ENCODE results near the gene DNAI1. TPM values are rescaled to one million over a fixed set of nuclear protein-coding genes. Genes with fewer than 3 reads are reported as not detected.

The DNAI1 gene
- total RNA-seq, 4 donors from 2014 or later = 0.49 TPM; not detected in 3

- no peak for ATAC-seq
- peak in 1 of 2 donors; percentile 6 for DNase-seq
- Histone ChIP-seq H3K27me3 (no peaks in the 10 kb centered on the region), H3K4me1 (peaks cover 16 to 17% of the 10 kb centered on the region in 2 donors), H3K36me3 (peaks cover 0 to 6% of the 10 kb centered on the region in 2 donors), H3K9me3 (no peaks in the 10 kb centered on the region), H3K27ac (no peak overlapping the region), H3K4me3 (no peak overlapping the region)
- in situ Hi-C loops (cut with MboI; ENCODE audit: low sequenced_read_pairs in 4 of 4) = loop anchor here in 2 of 4 donors (5.0 kb wide), 2 partner anchors 44 to 49 kb away; no protein-coding TSS in a partner anchor
- intact Hi-C loops (cut with DNase I; ENCODE audit: low total_unique reads) = no loop called here
- TF ChIP-seq CTCF (IDR thresholded peaks at IDR 0.05 in 4 of 5, conservative IDR thresholded peaks at IDR 0.05 in 1 of 5) (no peak), POLR2A (IDR thresholded peaks at IDR 0.05) (no peak)
These were observed 94.4 kb downstream of the DNAI1 start for GRCh38 chr9:34552986-34553385.

DNA sequence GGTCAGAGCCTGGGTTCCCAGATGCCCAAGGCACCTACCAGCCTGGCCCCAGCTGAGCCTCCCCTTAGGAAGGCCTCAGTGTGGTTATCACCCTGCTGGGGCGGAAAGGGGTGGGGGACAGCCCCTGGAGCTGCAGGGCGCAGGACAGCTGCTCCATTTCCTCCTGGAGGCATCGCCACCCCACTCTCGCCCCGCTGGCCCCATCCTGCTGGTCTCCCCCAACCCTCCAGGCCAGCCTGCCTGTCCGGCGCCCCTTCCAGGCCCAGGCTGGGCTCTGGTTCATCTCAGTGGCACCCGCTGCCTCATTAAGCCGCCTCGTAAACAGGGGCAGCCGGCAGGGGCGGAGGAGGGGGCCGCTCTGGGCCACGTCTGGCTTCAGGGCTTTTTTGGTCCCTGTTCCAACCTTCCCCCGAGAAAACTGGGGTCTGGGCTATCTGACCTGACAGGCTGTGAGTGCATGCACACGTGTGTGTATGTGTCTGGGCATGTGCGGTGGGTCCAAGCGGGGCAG lies 95.0 kb downstream of the DNAI1 start:
- TF ChIP-seq CTCF (IDR thresholded peaks at IDR 0.05 in 4 of 5, conservative IDR thresholded peaks at IDR 0.05 in 1 of 5) = no peak
- no peak for TF ChIP-seq POLR2A (IDR thresholded peaks at IDR 0.05)
- Histone ChIP-seq H3K4me3 (no peak overlapping the region), H3K27me3 (no peaks in the 10 kb centered on the region), H3K9me3 (no peaks in the 10 kb centered on the region), H3K4me1 (peaks cover 22 to 23% of the 10 kb centered on the region in 2 donors), H3K27ac (peak overlapping the region in 1 of 4 donors; percentile 56), H3K36me3 (peaks cover 0 to 6% of the 10 kb centered on the region in 2 donors)
- in situ Hi-C loops (cut with MboI; ENCODE audit: low sequenced_read_pairs in 4 of 4) (loop anchor here in 2 of 4 donors (5.0 kb wide), 2 partner anchors 44 to 49 kb away; no protein-coding TSS in a partner anchor), intact Hi-C loops (cut with DNase I; ENCODE audit: low total_unique reads) (no loop called here)
- DNase-seq (peak in 1 of 2 donors; percentile 8), ATAC-seq (no peak)

DNA sequence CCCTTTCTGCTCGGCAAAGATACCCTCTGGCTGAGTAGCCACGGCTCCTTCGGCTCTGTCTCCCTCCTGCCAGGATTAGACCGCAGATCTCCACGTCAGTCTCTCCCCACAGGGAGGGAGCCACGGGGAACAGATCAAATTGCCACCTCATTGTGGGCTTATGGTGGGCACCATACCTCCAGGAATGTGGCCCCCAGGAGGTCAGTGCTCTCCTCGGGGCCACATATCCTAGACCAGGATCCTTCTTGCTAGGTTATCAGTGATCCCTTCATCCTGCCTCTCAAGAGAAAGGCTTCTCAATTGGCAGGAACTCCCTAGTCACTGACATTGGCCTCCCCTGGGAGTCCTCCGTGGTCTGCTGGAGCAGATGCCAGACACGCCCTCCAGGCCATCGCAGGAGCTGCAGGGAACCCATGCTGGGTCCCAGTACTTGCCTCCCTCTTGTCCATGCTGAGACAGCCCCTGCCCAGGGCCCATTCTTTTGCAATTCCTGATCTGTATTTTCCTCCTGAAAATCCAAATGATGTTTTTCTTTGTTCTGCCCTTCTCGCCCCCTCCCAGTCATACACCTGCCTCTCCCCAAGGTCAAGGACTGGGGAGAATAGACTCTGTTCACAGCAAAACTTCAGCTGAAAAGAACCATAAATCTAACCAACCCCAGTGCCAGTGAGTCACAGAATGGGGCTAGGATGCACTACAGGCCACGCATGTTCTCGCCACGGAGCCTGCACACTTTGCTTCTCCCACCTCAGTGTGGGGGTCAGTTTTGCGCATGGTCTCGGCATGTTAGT lies 95.8 kb downstream of the DNAI1 start:
- no peak for ATAC-seq
- TF ChIP-seq CTCF (IDR thresholded peaks at IDR 0.05 in 4 of 5, conservative IDR thresholded peaks at IDR 0.05 in 1 of 5) (no peak), POLR2A (IDR thresholded peaks at IDR 0.05) (no peak)
- intact Hi-C loops (cut with DNase I; ENCODE audit: low total_unique reads) = no loop called here

DNA sequence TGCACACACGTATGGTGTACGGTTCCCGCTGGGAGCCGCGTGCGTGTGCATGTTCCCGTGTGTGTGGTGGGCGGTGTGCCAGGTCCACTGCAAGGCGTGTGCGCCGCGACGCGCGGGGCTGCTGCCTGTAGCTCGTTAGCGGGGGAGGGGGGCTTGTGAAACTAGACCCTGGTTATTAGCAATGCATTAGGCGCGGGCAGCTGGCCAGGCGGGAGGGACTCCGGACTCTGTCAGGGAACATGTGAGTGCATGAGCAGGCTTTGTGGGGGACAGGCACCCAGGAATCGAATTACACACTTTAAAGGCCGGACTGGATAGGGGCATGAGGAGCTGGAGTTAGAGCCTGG lies 96.4 kb downstream of the DNAI1 start:
- intact Hi-C loops (cut with DNase I; ENCODE audit: low total_unique reads) (no loop called here), in situ Hi-C loops (cut with MboI; ENCODE audit: low sequenced_read_pairs in 4 of 4) (loop anchor here in 1 of 4 donors (5.0 kb wide), 1 partner anchor 42 kb away; no protein-coding TSS in a partner anchor)
- H3K4me3 ChIP-seq = no peak overlapping the region

More for the DNA sequence above, 95.8 kb downstream of the DNAI1 start:
- Histone ChIP-seq H3K4me3 (no peak overlapping the region), H3K4me1 (peaks cover 30% of the 10 kb centered on the region in 2 donors), H3K9me3 (no peaks in the 10 kb centered on the region), H3K27me3 (no peaks in the 10 kb centered on the region), H3K27ac (peak overlapping the region in 2 of 4 donors; percentile 49 to 56), H3K36me3 (peaks cover 0 to 6% of the 10 kb centered on the region in 2 donors)
- no peak for DNase-seq
- in situ Hi-C loops (cut with MboI; ENCODE audit: low sequenced_read_pairs in 4 of 4) = loop anchor here in 3 of 4 donors (5.0 kb wide), 2 partner anchors 43 to 48 kb away; no protein-coding TSS in a partner anchor

More for the DNA sequence above, 96.4 kb downstream of the DNAI1 start:
- H3K4me1 ChIP-seq = peaks cover 35 to 36% of the 10 kb centered on the region in 2 donors
- DNase-seq (no peak), ATAC-seq (no peak)
- H3K36me3 ChIP-seq = peaks cover 0 to 6% of the 10 kb centered on the region in 2 donors
- H3K9me3 ChIP-seq = no peaks in the 10 kb centered on the region
- H3K27ac ChIP-seq = peak overlapping the region in 2 of 4 donors; percentile 49 to 56
- H3K27me3 ChIP-seq = no peaks in the 10 kb centered on the region
- no peak for TF ChIP-seq POLR2A (IDR thresholded peaks at IDR 0.05)
- TF ChIP-seq CTCF (IDR thresholded peaks at IDR 0.05 in 4 of 5, conservative IDR thresholded peaks at IDR 0.05 in 1 of 5) = no peak
